Measurements from ENCODE around the gene ATP6AP1.

GRCh38 chrX:154381271-154381670, 47.2 kb upstream of the ATP6AP1 start:
- TF ChIP-seq, protein P1, sequence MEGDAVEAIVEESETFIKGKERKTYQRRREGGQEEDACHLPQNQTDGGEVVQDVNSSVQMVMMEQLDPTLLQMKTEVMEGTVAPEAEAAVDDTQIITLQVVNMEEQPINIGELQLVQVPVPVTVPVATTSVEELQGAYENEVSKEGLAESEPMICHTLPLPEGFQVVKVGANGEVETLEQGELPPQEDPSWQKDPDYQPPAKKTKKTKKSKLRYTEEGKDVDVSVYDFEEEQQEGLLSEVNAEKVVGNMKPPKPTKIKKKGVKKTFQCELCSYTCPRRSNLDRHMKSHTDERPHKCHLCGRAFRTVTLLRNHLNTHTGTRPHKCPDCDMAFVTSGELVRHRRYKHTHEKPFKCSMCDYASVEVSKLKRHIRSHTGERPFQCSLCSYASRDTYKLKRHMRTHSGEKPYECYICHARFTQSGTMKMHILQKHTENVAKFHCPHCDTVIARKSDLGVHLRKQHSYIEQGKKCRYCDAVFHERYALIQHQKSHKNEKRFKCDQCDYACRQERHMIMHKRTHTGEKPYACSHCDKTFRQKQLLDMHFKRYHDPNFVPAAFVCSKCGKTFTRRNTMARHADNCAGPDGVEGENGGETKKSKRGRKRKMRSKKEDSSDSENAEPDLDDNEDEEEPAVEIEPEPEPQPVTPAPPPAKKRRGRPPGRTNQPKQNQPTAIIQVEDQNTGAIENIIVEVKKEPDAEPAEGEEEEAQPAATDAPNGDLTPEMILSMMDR (IDR thresholded peaks at IDR 0.05; ENCODE audit: insufficient read depth, low read length, poor library complexity, severe bottlenecking) = no peak
- TF ChIP-seq EZH2phosphoT487 (conservative IDR thresholded peaks at IDR 0.05; ENCODE audit: low read length) = no peak
